Measurements from ENCODE around the gene STAMBPL1. TPM values are rescaled to one million over a fixed set of nuclear protein-coding genes. Genes with fewer than 3 reads are reported as not detected.
A peak's percentile ranks its signal among the peaks of the same experiment; 100 is the strongest.

STAMBPL1 gene
- polyA plus RNA-seq, 1 donor from 2014 or later, result 21.9 TPM

GRCh38 chr10:88896994-88897853, 17.2 kb downstream of the STAMBPL1 start:
- Histone ChIP-seq H3K4me2 (ENCODE audit: low read length) (no peak overlapping the region), H3K9me3 (ENCODE audit: low read length) (no peaks in the 10 kb centered on the region), H3K36me3 (ENCODE audit: insufficient read depth, low read length) (no peaks in the 10 kb centered on the region), H4K20me1 (ENCODE audit: insufficient read depth) (no peaks in the 10 kb centered on the region), H3F3A (ENCODE audit: insufficient read depth, low read length, poor library complexity, severe bottlenecking) (no peaks in the 10 kb centered on the region), H3K79me2 (replicated peaks; ENCODE audit: insufficient read depth, low read length) (no peaks in the 10 kb centered on the region), H3K9ac (ENCODE audit: low read length) (no peak overlapping the region), H3K4me3 (ENCODE audit: low read length) (no peak overlapping the region), H3K9me2 (ENCODE audit: insufficient read depth, low read length) (no peaks in the 10 kb centered on the region), H3K27me3 (ENCODE audit: insufficient read depth, low read depth, low read length) (no peaks in the 10 kb centered on the region), H3K27ac (ENCODE audit: low read length) (peak overlapping the region; percentile 3), H2AFZ (ENCODE audit: low read depth, low read length) (no peak overlapping the region)
- no peak for TF ChIP-seq SMC3 (conservative IDR thresholded peaks at IDR 0.05; ENCODE audit: poor library complexity)
- no peak for TF ChIP-seq CTCF (IDR thresholded peaks at IDR 0.05; ENCODE audit: poor library complexity, severe bottlenecking)
- no peak for TF ChIP-seq POLR2AphosphoS5 (IDR thresholded peaks at IDR 0.05)
- TF ChIP-seq MXI1 (conservative IDR thresholded peaks at IDR 0.05; ENCODE audit: poor library complexity, severe bottlenecking), result no peak
- TF ChIP-seq RAD21 (conservative IDR thresholded peaks at IDR 0.05), result no peak
- no peak for TF ChIP-seq EP300 (conservative IDR thresholded peaks at IDR 0.05; ENCODE audit: poor library complexity, severe bottlenecking)
- TF ChIP-seq REST (IDR thresholded peaks at IDR 0.05; ENCODE audit: borderline replicate concordance), result no peak
- no peak for TF ChIP-seq EZH2 (IDR thresholded peaks at IDR 0.05; ENCODE audit: borderline replicate concordance, insufficient read depth, low read length, poor library complexity, severe bottlenecking)
- TF ChIP-seq TAF1 (IDR thresholded peaks at IDR 0.05; ENCODE audit: low read depth), result no peak

- Histone ChIP-seq H3K9me3 (ENCODE audit: low read length) (no peaks in the 10 kb centered on the region), H3K27ac (ENCODE audit: low read length) (no peak overlapping the region), H4K20me1 (ENCODE audit: insufficient read depth) (no peaks in the 10 kb centered on the region), H3K9ac (ENCODE audit: low read length) (no peak overlapping the region), H3K9me2 (ENCODE audit: insufficient read depth, low read length) (no peaks in the 10 kb centered on the region), H3K4me2 (ENCODE audit: low read length) (no peak overlapping the region), H3K79me2 (replicated peaks; ENCODE audit: insufficient read depth, low read length) (no peaks in the 10 kb centered on the region), H3F3A (ENCODE audit: insufficient read depth, low read length, poor library complexity, severe bottlenecking) (no peaks in the 10 kb centered on the region), H2AFZ (ENCODE audit: low read depth, low read length) (no peak overlapping the region), H3K4me3 (ENCODE audit: low read length) (no peak overlapping the region), H3K36me3 (ENCODE audit: insufficient read depth, low read length) (no peaks in the 10 kb centered on the region), H3K27me3 (ENCODE audit: insufficient read depth, low read depth, low read length) (no peaks in the 10 kb centered on the region)
- TF ChIP-seq SMC3 (conservative IDR thresholded peaks at IDR 0.05; ENCODE audit: poor library complexity) (no peak), RAD21 (conservative IDR thresholded peaks at IDR 0.05) (no peak), MXI1 (conservative IDR thresholded peaks at IDR 0.05; ENCODE audit: poor library complexity, severe bottlenecking) (no peak), POLR2AphosphoS5 (IDR thresholded peaks at IDR 0.05) (no peak), EP300 (conservative IDR thresholded peaks at IDR 0.05; ENCODE audit: poor library complexity, severe bottlenecking) (no peak), EZH2 (IDR thresholded peaks at IDR 0.05; ENCODE audit: borderline replicate concordance, insufficient read depth, low read length, poor library complexity, severe bottlenecking) (no peak), TAF1 (IDR thresholded peaks at IDR 0.05; ENCODE audit: low read depth) (no peak), REST (IDR thresholded peaks at IDR 0.05; ENCODE audit: borderline replicate concordance) (no peak), CTCF (IDR thresholded peaks at IDR 0.05; ENCODE audit: poor library complexity, severe bottlenecking) (no peak)
Measured at GRCh38 chr10:88898727-88899126, 18.7 kb downstream of the STAMBPL1 start.

Measured in neural cell (in vitro differentiated cells).